Stimulated activated CD4-positive, alpha-beta T cell treated with anti-CD3 and anti-CD28 coated beads, Interleukin-4, amount 100 ng/mL, for 1 hour (primary cell): ENCODE data around the gene CDC42EP3.
A peak's percentile ranks its signal among the peaks of the same experiment; 100 is the strongest.

Source experiments
- DNase-seq: peaks from one replicate; pipeline ENCODE4 v3.0.0-alpha.2; 2020

Gene CDC42EP3

GRCh38 chr2:37633845-37634244 is 37.6 kb downstream of the CDC42EP3 start:
- DNase-seq, result no peak

GRCh38 chr2:37633234-37633633 is 38.2 kb downstream of the CDC42EP3 start:
- no peak for DNase-seq

- no peak for DNase-seq
Measured at GRCh38 chr2:37632310-37632709, 39.1 kb downstream of the CDC42EP3 start.

GRCh38 chr2:37631698-37632097 is 39.7 kb downstream of the CDC42EP3 start:
- DNase-seq, result no peak

GRCh38 chr2:37631292-37631691 is 40.1 kb downstream of the CDC42EP3 start:
- DNase-seq, result no peak

GRCh38 chr2:37630776-37631175 is 40.7 kb downstream of the CDC42EP3 start:
- no peak for DNase-seq

- DNase-seq, result no peak
Measured at GRCh38 chr2:37630301-37630700, 41.1 kb downstream of the CDC42EP3 start.

- no peak for DNase-seq
Measured at GRCh38 chr2:37629529-37629928, 41.9 kb downstream of the CDC42EP3 start.

GRCh38 chr2:37627710-37628109 is 43.7 kb downstream of the CDC42EP3 start:
- no peak for DNase-seq

- DNase-seq, result peak; percentile 47
Measured at GRCh38 chr2:37625796-37626571, 45.5 kb downstream of the CDC42EP3 start.

GRCh38 chr2:37625156-37625555 is 46.3 kb downstream of the CDC42EP3 start:
- DNase-seq, result no peak

- no peak for DNase-seq
Measured at GRCh38 chr2:37623971-37624900, 47.2 kb downstream of the CDC42EP3 start.

- no peak for DNase-seq
Measured at GRCh38 chr2:37623406-37623805, 48.0 kb downstream of the CDC42EP3 start.

- DNase-seq, result no peak
Measured at GRCh38 chr2:37622450-37623100, 48.9 kb downstream of the CDC42EP3 start.

GRCh38 chr2:37621199-37621598 is 50.2 kb downstream of the CDC42EP3 start:
- no peak for DNase-seq

GRCh38 chr2:37619959-37620300 is 51.5 kb downstream of the CDC42EP3 start:
- DNase-seq, result no peak

GRCh38 chr2:37619230-37619958 is 52.0 kb downstream of the CDC42EP3 start:
- no peak for DNase-seq

- no peak for DNase-seq
Measured at GRCh38 chr2:37618326-37618725, 53.1 kb downstream of the CDC42EP3 start.

GRCh38 chr2:37617119-37617892 is 54.1 kb downstream of the CDC42EP3 start:
- DNase-seq, result no peak

- no peak for DNase-seq
Measured at GRCh38 chr2:37616677-37617005, 54.8 kb downstream of the CDC42EP3 start.

- DNase-seq, result peak; percentile 28
Measured at GRCh38 chr2:37615804-37616676, 55.4 kb downstream of the CDC42EP3 start.
